Activated CD8-positive, alpha-beta memory T cell treated with anti-CD3 and anti-CD28 coated beads for 48 hours (primary cell): ENCODE data around the gene PDIA6.
"Not testable (repeated sequence)": the region's sequence is repeated elsewhere in the genome, so short reads cannot be mapped to it uniquely, and the experiment has no call there.

Experiments used
- DNase-seq, 3 experiments: peaks; one replicate each; pipeline ENCODE4 v3.0.0-alpha.2; 2020; ENCODE audit warnings: low read depth in 2 of 3, low spot score in 2 of 3

The PDIA6 gene

DNA sequence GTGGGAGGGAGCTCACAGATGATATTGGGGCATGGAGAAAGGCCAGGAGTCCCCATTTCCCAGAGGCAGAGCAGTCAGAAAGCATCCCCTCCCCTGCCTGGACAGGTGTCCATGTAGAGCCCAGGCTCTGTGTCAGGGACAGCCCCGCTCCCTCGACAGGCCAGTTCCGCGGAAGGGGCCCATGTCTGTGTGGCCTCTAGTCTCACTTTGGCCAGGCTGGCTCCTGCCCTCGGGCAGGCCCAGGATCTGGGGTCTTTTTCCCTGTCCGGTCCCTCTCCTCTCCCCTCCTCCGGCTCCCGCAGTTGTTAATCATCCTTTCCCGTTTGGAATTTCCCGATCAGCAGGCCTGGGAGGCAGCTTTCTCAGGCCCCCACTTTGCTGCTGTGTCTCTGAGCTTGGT lies 20.4 kb upstream of the PDIA6 start:
- DNase-seq, result no peak

DNA sequence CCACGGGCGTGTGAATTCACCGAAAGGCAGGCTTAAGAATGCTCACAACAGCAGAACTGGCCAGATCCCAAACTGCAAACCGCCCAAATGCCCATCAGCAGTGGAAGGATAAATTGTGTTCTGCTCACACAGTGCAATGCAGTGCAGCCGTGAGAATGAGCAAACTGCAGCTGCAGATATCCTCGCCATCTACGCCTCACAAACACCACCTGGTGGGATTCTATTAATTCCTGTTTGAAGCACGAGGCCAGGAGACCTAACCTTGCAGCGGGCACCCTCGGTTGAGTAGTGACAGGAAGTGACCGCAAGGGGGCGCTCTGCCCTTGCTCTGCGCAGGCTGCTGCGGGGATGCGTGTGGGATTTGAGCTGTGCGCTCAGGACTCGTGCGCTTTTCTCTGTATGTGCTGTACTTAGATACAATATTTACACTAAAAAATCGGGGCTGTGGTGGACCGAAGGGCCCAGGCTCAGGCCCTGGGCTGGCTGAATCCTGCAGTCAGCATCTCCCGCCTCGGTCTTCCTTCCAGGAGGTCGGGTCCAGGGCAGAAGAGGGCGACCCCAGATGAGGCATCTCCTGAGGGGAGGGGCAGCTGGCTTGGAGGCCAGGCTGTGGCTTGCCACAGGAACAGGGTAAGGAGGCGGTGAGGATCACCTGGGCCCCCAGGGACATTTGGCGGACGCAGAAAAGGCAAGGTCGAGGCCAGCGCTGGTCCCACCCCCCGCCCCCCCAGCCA lies 19.8 kb upstream of the PDIA6 start:
- peak; percentile 53 to 84 (median 73) for DNase-seq

DNA sequence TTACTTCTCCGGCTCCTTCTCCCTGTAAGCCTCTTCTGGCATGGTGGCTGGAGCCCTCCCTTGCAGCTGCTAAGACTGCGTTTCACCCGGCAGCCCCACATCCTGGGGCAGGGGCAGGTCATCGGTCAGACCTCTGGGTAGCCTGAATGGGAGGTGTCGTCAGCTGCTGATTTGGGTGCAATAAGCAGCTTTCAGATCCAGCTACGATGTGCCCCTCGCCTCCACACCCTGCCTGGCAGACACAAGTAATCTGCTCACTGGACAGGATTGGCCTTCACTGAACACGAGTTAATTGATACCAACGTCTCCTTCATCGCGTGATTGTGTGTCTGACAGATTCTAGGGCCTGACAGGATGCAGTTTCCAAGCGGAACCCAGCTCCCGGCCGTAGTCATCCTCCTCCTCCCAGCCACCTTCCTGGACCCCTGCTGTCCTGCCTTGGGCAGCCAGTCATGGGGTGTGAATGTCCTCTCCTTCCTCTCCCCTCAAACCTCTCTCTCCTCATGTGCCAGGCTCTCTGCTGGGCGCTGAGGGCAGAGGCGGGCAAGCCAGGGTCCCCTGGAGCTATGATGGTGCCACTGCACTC lies 18.9 kb upstream of the PDIA6 start:
- no peak for DNase-seq

DNA sequence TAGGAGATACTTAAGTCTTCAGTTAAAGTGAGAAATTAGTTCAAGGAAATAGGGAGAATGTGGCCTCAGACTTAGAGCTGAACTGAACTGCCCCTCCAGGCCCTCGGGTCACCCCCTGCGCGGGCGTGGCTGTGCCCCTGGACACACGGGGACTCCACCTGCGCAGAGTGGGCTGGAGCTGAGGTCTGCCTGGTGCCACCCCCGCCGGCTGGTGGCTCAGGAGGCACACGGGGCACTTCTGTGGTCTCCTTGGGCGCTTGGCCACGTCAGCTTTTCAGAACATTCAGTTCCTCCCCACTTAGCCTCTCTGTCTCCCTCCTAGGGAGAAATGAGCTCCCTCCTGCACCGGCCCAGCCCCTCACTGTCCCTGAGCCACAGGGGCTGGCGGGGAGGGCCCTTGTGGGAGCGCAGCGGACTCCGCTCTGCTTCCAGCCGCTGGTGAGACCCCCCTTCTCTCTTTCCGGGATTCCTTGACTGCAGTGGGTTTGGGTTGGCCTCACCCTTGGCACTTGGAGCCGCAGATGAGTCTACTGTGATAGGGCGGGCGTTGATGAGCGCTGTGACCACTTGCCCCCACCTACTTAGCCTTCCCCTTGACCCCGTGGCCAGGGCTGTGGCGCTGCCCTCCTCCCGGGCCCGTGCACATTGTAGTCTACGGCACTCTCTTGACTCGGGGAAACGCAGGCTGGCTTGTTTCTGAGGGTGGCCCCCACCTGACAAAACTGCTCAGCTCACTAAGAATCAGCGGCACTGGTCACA lies 18.2 kb upstream of the PDIA6 start:
- no peak for DNase-seq

DNA sequence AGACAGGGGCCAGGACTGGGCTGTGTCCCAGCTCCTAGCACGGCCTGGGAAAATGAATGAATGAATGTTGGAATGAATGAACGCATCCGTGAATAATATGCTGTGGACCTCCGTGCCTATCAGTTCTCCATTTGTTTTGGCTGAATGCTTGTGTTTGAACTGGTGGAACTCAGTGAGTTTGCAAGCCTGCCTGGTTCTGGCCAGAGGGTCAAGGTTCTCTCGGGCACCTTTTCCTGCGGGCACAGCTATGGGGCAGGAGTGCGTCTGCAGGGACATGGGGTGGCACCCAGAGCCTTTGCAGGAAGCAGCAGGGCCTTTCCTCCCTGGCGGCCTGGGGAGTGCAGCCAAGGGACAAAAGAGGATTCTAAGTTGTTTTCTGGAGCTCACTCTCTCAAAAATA lies 17.6 kb upstream of the PDIA6 start:
- no peak for DNase-seq

DNA sequence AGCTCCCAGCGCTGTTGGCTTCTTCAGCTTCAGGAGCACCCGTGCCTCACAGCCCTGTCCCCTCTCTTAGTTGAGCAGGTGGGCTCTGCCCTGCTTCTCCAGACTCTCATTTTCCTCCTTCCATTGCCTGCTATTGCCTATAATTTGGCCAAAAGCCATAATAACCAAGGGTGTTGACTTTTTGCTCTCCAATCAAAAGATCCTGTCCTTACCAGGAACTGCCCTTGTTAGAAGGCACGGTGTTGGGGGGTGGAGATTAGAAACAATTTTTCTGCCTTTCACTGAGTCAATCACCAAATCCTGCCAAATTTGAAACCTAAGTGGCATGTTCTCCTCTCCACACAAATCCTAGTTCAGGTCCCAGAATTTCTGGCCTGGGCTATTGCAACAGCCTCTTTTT lies 16.7 kb upstream of the PDIA6 start:
- no peak for DNase-seq

DNA sequence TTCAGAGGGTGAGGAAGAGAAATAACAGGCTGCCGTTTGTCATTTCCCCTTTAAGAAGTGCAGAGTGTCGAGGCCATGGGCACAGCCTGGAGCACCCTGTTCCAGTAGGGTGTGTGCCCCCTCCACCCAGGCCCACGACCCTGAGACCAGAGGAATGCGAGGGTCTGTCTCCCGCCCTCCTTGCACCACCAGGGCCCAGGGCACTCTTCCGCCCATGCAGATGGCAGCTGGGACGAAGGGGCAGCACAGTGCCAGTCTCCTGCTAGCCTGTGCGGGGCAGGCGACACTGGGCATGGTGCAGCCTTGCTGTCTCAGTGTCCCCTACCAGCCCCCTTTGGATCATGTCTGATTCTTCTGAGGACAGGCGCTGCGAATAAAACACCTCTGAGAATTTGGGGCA lies 15.8 kb upstream of the PDIA6 start:
- no peak for DNase-seq

DNA sequence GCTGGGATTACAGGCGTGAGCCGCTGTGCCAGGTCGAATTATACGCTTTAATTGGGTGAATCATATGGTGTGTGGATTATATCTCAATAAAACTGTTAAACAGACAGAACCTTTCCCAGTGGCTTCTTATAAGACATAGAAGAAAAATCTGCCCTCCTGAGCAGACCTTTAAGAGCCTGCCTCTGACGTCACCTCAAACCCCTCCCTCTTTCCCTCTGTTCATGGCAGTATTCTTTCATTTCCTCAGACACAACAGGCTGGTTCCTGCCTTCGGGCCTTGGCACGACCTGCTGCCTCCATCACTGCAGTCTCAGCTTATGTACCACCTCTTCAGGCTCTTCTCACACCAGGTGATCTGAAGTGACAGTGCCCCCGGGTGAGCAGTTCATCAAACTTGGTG lies 14.0 kb upstream of the PDIA6 start:
- DNase-seq, result no peak

DNA sequence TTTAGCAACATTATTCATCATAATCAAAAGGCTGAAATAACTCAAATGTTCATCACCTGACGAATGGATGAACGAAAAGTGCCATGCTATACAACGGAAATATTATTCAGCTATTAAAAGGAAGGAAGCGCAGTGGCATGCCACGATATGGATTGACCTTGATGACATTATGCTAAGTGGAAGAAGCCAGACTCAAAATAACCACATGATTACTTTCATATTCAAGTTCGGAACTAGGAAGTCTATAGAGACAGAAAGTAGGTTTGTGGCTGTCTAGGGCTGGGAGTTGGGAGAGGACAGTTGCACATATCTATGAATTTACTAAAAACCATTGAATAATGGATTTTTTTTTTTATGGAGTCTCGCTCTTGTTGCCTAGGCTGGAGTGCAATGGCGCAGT lies 13.4 kb upstream of the PDIA6 start:
- DNase-seq, result no peak

DNA sequence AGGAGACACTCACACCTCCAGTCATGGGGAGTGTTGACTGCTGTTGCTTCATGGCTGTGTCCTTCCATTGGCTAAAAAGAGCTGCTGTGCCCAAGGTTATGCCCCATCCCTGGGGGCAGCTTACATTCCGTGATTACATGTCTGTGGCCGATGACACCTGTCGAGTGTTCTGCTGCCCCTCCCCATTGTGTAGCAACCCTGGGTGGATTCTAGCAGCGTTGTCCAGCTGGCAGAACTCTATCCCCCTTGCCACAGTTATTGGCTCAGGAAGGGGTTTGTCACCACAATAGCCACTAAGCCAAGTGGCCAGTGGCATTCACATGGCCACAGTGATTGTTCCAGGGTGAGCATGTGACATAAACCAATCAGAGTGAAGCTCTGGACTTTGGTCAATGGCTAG lies 11.6 kb upstream of the PDIA6 start:
- DNase-seq, result no peak

DNA sequence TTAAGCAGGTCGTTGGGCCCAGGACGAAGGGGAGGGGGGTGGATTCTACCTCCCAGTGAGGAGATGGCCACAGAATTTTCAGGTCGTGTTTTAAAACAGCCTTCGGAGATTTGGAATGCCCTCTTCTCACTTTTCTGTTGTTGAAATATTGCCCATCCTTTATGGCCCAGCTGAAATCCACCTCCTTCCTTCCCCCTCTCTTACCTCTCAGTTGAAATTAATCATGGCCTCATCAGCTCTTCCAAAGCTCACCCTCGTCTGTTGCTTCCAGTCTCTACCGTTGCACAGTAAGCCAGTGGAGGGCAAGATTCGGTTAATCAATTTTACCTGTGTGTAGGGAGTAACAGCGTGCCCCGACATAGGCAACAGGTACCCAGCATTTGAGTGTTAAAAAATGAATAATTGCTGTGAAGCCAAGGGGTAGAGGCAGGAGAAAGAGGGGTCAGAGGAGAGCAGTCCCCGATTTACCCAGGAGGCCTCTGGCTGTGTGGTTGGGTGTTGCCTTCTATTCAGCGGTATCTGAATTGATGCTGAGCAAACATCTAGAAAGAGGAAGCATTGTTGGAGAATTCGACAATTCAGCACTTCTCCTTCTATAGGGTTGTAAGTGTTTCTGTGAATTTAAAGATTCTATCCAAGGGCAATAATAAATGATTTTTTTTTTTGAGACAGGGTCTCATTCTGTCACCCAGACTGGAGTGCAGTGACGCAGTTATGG lies 8.6 kb upstream of the PDIA6 start:
- no peak for DNase-seq

DNA sequence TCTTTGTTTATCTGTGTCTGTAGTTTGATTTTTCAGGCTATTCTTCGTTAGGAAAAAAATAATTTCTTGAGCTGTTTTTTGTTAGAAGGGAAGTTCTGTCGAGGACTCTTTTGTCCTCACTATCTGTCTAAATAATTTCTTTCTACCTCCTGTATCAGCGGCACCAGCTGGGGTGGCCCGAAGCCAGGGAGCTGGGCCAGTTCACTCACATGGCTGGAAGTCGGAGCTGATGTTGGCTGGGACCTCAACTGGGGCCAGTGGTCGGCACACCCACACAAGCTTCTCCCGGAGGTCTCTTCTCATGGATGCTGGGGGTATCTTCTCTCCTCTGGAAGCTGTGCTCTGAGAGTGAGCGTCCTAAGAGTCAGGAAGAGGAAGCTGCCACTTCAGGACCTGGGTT lies 8.0 kb upstream of the PDIA6 start:
- DNase-seq, result no peak

DNA sequence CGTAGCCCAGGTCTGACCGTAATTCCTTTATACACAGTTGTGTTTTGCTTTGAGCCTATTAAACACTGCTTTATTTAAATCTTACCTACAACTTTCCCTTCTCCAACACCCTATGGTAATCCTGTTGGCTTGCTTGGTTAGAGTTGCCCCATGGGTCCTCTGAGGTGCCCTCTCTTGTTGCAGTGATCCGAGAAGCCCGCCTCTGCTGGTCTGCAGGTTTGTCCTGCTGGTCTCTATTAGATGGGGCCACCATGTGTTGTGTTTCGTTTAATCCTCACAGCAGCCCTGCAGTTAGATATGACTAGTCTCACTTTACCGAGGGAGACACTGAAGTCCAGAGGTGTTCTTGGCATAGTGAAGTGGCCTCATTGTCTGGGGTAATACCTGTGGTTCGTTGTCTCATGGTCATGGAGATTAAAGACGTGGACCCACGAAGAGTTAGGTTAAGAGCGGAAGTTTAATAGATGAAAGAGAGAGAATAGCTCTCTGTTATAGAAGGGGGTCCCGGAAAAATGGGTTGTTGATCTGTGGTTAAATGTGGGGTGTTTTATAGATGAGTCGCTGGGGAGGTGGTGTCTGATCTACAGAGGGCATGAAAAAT lies 7.2 kb upstream of the PDIA6 start:
- no peak for DNase-seq

DNA sequence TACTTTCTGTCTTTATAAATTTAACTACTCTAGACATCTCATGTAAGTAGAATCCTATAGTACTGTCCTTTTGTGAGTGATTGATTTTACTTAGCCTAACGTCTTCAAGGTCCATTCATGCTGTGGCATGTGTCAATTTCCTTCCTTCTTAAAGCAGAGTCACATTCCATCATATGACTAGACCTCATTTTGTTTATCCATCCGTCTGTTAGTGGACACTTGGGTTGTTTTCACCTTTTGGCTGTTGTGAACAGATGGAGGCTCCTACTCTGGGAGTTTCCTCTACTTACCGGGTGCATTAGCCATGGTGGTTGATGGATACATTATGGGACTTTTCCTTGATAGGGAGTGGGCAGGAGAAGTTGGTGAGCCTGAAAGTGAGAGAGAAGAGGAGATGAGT lies 6.4 kb upstream of the PDIA6 start:
- no peak for DNase-seq

DNA sequence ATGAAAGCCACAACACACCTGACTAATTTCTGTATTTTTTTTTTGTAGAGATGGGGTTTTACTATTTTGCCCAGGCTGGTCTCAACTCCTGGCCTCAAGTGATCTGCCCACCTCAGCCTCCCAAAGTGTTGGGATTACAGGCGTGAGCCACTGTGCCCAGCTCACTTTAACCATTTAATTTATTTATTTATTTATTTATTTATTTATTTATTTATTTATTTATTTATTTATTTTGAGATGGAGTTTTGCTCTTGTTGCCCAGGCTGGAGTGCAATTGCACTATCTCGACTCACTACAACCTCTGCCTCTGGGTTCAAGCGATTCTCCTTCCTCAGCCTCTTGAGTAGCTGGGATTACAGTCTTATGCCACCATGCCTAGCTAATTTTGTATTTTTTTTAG lies 5.7 kb upstream of the PDIA6 start:
- not testable (repeated sequence) for DNase-seq

DNA sequence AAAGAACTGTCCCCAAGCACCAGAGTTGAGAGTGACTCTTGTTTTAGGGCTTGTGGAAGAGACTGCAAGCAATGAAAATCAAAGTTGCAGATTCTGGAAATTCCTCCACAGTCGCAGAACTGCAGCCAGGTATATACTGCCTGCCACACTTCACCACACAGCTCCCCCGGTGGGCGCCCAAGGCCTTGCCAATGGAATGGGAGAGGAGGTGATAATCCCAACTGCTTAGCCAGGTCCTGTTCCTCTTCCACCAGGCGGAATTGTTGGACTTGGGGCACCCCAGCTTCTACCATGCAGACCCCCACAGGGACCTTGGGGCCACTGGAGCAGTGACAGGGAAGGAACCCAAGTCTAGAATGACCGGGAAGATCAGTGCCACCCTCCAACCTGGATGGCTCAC lies 4.8 kb upstream of the PDIA6 start:
- no peak for DNase-seq

DNA sequence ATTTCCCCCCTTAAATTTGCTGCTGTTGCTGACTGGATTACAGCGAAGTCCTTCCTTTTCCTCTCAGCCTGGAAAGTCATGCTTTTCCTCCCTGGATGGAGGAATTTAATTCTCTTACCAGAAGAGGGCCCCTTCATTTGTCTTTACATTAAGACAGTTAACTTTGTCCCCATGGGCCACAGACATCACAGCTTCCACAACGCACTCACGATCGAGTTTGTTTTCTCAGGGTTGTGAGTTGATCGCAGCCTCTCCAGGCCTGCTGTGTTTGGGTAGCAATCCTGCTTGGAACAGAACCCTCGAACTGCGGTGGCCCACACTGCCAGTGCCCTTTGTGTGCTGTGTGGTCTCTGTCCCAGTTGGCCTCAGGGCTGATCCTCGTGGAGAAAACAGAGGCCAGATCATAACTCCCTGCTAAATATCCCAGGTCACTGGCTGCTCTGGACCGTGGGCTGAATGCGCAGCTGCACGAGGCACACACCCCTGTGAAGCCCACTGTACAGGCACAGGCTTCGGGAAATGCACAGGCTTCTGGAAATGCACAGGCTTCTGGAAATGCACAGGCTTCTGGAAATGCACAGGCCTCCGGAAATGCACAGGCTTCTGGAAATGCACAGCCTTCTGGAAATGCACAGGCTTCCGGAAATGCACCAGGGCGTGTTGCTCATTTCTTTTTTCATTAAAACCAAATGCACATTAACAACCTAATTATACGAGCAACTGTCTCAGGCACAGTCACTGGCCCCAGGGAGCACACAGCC lies 2.2 kb upstream of the PDIA6 start:
- DNase-seq, result no peak

DNA sequence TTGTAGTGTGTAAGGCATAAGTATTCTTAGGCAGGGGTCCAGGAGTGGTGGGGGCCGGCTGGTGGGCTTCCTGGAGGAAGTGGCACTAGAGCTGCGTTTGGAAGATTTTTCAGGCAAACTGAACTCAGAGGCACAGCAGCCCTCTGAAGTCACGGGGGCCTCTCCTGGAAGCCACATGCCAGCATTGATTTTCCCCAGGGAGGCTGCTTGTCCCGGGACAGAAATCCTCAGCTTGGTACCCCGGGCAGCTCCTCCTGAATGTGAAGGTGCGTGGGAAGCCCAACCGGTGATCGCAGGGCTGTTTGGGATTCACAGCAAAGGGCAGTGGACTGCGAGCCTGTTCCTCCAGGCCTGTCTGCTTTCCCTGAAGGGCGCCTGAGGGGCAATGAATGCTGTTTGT lies 1.6 kb upstream of the PDIA6 start:
- no peak for DNase-seq

DNA sequence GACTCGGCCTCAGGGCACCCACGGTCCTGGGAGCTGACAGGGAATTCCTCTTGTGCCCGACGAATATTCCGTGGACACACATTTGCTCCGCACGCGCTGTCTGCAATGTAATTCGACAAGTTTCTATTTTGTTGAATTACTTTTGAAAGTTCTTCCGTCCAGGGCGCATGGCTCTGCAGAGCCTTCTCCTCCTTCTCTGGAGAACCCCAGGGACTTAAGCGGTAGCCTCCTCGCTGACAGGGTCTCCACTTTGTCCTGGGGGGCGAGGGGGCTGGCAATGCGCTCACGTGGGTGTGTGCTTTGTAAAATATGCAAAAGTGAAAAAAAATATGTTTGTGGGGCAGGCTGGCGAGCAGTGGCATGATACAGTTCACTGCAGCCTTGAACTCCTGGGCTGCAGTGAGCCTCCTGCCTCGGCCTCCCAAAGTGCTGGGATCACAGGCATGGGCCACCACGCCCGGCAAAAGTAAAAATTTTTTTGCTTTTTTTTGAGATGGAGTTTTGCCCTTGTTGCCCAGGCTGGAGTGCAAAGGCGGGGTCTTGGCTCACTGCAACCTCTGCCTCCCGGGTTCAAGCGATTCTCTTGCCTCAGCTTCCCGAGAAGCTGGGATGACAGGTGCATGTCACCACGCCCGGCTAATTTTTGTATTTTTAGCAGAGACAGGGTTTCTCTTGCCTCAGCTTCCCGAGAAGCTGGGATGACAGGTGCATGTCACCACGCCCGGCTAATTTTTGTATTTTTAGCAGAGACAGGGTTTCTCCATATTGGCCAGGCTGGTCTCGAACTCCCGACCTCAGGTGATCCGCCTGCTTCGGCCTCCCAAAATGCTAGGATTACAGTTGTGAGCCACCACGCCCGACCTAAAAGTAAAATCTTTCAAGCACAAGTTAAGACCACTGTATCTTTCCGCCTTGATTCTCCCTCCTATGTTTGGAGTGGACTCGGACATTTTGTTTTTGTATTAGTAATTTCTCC lies 866 bp upstream of the PDIA6 start:
- DNase-seq, result not testable (repeated sequence)

DNA sequence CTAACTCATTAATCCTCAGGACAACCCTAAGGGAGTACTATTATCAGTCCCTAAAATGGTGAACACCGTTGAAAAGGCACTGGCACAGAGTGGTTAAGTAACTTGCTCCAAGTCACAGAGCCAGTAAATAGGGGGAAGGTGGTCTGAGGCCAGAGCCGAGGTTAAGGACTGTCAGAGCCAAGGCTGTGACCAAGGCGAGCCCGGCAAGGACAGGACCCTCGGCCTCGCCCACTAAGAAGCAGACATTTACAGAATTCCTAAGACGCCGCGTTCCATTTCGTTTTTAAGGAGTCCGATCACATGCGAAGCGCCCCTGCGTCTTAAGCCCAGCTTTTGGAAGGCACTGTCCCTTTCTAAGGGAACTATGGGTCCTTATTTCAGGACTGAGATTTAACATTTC lies 1.1 kb downstream of the PDIA6 start:
- no peak for DNase-seq
